Prostate gland (tissue), 2 donors: ENCODE data around the gene LDAH.

ENCODE experiments used
- POLR2A ChIP-seq: fragments of 450-650 bp; IDR thresholded peaks from one replicate; pipeline ENCODE4 v1.6.1; 2016; ENCODE audit warnings: antibody characterized with exemption, mild to moderate bottlenecking
- POLR2AphosphoS5 ChIP-seq: sonication (generic); formaldehyde crosslinking; IDR thresholded peaks from one replicate; pipeline ENCODE4 v1.6.1; 2017; ENCODE audit warnings: antibody characterized with exemption
- TF ChIP-seq, protein P1 (sequence below), 4 experiments: fragments of 200-600 bp in 2 of 4; fragments of 450-650 bp in 2 of 4; sonication (generic) in 2 of 4; IDR thresholded peaks; 1 replicate in 3 of 4; 2 replicates in 1 of 4; pipeline ENCODE4 v1.5.1; 2016 to 2019; ENCODE audit warnings: antibody characterized with exemption in 4 of 4, mild to moderate bottlenecking in 2 of 4, moderate library complexity in 2 of 4

DNA sequence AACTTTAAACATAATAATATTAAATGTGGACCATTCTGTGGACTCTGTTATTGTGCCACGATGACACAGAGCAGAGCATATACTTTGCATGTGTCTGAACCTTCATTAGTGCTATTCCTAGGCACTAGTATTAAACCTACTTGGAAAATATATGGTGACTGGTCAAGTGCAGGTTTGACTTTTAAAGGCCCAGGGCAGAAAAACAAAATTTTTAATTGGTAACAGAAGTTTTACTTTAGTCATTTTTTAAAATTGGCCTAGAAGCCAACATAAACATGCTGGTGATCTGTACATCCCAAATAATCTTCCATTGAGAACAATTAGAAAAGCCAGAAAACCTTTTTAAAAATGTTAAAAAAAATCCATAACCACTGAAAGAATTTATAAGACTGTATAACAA is 16.6 kb downstream of the LDAH start:
- TF ChIP-seq POLR2A (no peak), POLR2AphosphoS5 (no peak)
- TF ChIP-seq, protein P1, sequence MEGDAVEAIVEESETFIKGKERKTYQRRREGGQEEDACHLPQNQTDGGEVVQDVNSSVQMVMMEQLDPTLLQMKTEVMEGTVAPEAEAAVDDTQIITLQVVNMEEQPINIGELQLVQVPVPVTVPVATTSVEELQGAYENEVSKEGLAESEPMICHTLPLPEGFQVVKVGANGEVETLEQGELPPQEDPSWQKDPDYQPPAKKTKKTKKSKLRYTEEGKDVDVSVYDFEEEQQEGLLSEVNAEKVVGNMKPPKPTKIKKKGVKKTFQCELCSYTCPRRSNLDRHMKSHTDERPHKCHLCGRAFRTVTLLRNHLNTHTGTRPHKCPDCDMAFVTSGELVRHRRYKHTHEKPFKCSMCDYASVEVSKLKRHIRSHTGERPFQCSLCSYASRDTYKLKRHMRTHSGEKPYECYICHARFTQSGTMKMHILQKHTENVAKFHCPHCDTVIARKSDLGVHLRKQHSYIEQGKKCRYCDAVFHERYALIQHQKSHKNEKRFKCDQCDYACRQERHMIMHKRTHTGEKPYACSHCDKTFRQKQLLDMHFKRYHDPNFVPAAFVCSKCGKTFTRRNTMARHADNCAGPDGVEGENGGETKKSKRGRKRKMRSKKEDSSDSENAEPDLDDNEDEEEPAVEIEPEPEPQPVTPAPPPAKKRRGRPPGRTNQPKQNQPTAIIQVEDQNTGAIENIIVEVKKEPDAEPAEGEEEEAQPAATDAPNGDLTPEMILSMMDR (IDR thresholded peaks at IDR 0.05): no peak
